Gastroesophageal sphincter (tissue), 3 donors: ENCODE results near the gene CDH4.

ENCODE experiments used
- CTCF ChIP-seq, 4 experiments: fragments of 200-600 bp in 2 of 4; fragments of 450-650 bp in 2 of 4; sonication (generic) in 1 of 4; IDR thresholded peaks; one replicate each; pipeline ENCODE4 v1.5.1; 2017 to 2019; ENCODE audit warnings: antibody characterized with exemption in 4 of 4, mild to moderate bottlenecking in 2 of 4, moderate library complexity in 2 of 4
- POLR2A ChIP-seq, 2 donors: fragments of 450-650 bp; IDR thresholded peaks; one replicate each; pipeline ENCODE4 v1.6.1; 2017; ENCODE audit warnings: antibody characterized with exemption in 2 of 2, mild to moderate bottlenecking in 2 of 2, moderate library complexity in 1 of 2

- TF ChIP-seq POLR2A (IDR thresholded peaks at IDR 0.05): no peak
- TF ChIP-seq CTCF (IDR thresholded peaks at IDR 0.05): no peak
Observed at GRCh38 chr20:61680096-61680495, 428.0 kb downstream of the CDH4 start.
